Cerebellar cortex (tissue), 1 donor: Measurements from ENCODE around the gene PTPRG.

Experiments
- DNase-seq: peaks from one replicate; pipeline ENCODE4 v3.0.0-alpha.2; 2015; ENCODE audit warnings: low spot score

PTPRG gene

DNA sequence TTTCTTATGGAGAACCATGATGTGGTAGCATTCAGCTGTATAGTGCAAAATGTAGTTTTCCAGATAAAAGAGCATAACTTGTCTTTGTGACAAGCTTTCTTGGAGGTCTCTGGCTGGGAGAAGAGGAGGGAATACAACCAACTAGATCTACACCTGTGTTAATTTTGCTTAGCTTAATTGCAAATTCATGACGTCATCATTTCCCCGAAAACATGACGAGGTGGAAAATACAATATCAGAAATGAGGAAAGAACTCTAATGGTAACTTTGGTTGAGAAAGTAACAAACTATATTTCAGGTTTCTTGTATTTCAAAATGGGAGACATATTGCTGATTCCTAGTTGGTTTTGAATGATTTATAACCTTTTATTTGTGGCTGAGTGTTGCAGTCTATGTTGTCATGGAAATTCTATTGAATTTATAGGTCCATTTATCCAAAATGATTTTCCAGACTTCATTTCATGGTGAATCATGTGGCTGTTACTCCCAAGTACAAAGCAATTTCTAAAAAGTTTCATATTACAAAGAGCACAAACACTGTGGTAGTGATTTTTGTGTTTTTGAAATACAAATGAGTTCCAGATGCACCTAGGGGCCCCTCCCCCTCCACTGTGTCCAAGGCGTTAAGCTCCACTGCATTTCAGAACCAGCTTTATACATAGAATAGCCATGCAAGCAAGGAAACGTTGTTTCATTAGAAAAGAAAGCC lies 504.8 kb downstream of the PTPRG start:
- DNase-seq: no peak

DNA sequence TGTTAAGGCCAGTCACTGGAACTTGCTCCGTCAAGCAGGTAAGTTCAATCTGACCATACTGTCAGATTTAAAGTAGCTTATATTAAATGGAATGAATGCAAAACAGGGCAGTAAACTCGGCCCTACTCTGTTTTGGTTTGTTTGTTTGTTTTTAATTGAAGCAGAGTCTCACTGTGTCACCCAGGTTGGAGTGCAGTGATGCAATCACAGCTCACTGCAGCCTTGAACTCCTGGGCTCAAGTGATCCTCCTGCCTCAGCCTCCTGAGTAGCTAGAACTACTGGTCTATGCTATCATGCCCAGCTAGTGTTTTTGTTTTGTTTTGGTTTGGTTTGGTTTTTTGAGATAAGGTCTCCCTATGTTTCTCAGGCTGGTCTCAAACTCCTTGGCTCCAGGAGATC lies 507.0 kb downstream of the PTPRG start:
- no peak for DNase-seq

DNA sequence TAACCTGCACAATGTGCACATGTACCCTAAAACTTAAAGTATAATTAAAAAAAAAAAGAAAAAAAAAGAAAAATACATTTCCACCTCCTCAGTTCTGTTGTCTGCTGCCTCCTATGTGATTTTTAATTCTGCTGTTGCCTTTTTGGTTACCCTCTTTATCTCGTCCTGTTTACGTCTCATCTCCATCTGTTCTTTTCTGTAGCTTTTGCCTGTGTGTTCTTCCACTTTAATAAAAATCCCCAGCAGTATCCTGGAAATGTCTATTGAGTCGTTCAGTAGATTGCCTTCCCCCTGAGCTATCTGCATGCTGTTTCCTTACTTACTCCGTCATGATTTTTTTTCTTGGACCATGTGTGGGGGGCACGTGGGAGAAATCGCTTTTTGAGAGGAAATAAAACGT lies 509.5 kb downstream of the PTPRG start:
- peak; percentile 73 for DNase-seq

DNA sequence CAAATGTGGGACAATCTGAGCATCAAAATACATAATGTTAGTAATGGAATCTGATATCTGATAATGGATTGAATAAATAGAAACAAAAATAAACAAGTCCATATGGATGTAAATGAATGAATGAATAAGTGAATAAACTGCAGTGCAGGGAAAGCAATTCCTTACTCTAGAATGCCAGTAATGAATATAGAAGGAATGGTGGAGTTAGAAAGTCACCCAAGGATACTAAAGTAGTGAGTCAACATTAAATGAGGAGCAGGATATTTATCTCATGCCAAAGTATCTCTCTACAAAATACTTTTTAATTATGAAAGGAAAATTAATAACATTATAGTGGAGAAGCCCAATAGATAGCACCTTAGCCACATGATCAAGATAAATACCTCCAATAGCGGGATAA lies 511.7 kb downstream of the PTPRG start:
- DNase-seq: no peak

DNA sequence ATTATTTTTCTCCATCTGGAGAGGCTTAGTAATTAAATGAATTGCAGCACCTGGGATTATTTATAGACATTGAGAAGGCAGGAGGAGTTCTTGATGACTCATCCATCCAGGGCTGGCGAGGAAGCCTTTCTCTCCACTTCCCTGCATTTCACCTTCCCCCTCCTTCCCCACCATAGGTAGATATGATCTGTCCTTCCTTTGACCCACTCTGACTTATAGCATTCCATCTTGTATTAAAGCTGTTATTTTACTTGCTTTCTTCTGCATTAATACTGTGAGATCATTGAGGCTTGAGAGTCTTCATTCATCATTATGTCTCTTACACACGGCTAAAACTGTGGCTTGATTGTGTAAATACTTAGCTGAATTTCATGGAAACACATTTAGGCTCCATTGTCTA lies 523.2 kb downstream of the PTPRG start:
- no peak for DNase-seq

DNA sequence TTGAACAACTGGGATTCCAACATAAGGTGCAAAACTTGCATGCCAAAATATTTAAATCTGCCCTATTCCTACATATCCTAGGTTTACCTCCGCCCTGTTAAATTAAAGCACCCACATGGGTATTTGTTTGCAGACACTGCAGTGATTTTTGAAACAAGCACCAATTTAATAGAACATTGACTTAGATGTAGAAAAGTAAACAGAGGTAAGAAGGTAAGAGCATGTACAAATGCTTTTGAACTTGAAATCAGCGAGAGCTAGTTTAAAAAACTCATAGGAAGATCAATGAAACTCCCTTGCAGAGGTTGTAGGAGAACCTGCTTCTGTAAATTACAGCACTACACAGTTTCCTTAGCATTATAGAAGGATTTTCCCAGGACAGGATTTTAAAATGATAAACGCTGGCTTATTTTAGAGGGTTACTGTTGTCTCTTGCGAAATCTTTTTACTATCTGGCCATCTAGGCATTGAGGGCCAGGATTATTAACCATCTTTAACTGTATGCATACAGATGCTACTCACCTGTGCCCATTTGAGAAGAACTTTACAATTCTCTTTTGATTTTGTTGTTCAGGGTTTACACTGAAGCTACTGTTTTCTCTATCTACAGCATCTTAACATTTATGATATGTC lies 527.2 kb downstream of the PTPRG start:
- no peak for DNase-seq

DNA sequence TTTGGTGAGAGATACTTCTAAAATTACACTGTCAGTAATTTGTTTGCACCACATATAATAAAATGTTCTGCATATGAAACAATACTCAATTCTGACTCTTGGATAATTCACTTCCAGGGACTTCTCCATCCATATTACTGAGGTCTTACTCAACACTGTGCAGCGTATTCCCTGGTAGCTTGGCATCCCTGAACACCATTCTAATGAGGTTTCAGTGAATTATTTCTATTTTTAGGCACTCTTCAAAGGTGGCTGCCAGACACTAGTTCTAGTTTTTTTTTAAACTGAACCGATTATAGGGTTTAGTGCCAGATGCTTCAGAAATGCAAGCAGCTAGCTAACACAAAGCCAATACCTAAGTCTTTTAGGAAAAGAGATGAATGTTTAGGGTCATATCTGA lies 528.7 kb downstream of the PTPRG start:
- DNase-seq: no peak

DNA sequence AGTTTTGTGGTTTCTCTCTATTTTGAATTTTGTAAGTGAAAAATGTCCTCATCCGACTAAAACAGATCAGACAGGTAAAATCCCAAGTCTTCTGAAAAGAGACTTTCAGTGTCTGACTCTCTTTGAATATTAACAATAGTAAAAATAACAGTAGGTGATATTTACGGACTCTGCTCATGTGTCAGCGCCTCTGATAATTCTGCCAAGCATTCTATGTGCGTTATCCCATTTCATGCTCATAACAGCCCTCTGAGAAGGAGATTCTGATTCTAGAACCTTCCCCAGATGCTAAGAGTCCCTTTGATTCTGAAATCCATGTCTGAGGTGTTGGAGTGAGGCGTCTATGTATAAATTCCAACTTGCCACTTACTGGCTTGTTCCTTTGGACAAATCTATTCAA lies 529.1 kb downstream of the PTPRG start:
- no peak for DNase-seq

DNA sequence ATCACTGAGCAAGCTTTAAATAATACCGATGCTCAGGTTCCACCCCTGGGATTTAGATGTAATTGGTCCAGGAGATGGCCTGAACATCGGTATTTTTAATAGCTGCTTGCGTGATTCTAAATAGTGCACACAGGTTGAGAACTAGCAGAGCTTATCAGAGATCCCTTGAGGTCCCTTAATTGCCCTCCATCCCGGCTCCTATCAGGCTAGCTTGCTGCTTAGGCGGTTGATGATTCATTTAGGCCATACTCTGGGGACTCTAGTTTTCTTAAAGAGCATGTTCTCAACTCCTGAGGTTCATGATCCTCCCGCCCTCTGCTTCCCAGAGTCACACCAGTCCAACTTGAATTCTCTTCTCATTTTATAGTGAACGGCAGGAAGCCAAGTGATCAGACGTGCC lies 531.7 kb downstream of the PTPRG start:
- no peak for DNase-seq

DNA sequence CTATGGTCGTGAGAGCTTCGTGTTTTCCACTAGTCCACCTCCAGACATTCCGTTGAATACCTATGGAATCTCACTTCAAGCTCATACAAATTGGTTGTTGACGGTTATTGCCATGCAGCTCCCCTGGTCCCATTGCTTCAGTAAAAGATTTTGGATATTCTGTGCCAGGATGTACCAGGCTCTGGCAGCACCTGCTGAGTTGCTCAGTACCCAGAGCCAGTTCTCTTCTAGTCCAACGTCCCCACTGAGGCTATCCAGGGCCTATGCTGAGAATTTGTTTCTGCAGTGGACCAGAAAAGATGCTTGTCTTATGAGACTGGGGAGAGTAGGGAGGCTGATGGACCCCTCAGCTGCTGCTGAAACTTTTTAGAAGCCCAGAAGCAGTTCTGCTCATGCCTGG lies 533.1 kb downstream of the PTPRG start:
- peak; percentile 57 for DNase-seq

DNA sequence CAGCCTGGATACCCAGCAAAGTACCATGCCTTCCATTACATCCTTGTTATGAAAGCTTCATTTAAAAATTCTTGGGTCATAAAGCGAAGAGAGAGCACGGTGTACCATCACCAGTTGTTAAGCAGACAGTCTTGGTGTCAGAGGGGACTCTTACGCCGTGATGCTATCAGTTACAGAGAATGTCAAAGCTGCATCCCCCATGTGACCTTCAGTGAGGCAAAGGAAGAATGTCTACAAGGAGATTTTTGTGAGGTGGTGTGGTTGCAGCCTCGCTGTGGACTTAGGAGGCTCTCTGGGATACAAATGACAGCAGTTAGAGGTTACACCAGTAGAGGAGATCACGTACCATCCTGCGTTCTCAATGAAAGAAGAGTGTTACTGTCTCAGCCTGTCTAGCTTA lies 533.7 kb downstream of the PTPRG start:
- DNase-seq: no peak

DNA sequence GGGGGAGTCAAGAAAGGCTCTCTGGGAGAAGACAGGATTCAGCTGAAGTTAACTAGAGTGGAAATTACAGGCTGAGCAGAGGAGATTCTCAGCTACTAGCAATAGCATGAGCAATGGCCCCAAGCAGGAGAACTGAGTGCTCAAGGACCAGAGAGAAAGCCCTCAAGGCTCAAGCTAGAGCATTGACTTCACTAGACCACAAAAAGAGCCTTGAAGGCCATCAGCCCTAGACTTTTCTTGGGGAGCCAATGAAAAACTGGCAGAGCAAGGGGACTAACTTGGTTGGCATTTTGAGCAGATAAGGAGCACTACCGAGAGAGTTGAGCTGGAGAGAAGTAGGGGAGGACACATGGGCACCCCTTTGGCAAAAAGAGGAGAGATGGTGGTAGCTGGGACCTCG lies 534.4 kb downstream of the PTPRG start:
- no peak for DNase-seq

DNA sequence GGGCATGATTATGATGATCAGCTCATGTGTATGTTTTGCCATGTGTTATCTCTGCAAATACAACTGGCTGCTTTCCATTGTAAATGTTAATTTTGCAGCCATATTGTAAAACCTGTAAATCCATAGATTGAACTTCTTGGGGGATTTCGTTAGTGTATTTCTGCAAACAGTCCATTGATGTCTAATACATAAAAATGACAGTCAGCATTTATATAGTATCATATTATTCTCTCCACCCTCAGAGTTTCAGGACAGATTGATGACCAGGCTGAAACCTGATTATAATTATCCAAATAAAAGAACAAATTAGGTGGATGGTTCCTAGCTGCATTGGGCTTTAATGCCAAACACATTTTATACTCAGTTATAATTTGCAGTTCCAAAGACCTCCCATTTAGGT lies 535.1 kb downstream of the PTPRG start:
- DNase-seq: no peak

DNA sequence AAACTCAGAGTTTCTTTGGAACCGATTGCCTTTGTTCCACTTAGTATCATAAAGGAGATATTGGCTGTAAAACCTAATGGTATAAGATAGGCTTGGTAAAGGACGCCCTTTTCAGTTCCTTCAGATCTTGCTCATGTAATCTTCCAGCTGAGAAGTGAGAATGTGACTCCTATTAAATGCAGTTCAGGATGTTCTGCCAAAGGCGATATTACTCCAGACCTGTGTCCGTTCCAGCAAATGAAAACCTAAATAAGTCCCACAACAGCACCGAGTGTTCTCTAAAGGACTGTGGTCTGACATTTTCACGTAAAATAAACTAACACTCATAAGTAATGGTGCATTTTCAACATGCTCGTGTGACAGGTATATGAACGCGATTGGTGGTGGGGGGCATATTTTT lies 535.8 kb downstream of the PTPRG start:
- no peak for DNase-seq

DNA sequence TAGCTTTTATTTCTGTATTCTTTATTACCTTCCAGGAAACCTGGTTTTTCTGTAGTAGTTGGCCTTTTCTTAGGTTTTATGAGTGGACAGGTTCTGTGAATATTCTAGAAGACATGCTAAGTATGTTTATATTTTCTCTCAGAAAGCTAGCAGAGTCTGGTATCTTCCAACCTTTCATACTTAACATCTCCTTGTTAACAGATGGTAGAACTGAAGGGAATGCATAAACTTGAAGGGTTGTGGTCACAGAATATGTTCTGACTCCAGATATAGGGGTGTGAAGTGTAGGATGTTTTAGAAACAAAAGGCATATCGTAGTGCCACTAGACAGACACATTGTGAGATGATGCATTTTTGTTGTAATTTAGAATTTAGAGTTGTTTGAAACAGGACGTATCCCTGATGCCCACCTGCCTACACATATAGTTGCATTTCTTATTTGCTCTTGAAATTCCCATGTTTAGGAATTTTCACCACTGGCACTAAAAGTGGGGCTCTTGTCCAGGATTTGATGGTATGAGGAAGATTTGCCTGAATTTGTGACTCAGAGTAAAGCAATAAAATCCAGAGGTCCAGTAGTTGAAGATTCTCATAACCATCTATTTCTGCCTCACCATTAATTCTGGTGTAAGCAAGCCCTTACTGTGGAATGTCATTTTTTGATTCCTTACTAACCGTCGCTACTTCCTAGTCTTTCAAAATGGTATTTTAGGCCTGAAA lies 537.4 kb downstream of the PTPRG start:
- DNase-seq: no peak

DNA sequence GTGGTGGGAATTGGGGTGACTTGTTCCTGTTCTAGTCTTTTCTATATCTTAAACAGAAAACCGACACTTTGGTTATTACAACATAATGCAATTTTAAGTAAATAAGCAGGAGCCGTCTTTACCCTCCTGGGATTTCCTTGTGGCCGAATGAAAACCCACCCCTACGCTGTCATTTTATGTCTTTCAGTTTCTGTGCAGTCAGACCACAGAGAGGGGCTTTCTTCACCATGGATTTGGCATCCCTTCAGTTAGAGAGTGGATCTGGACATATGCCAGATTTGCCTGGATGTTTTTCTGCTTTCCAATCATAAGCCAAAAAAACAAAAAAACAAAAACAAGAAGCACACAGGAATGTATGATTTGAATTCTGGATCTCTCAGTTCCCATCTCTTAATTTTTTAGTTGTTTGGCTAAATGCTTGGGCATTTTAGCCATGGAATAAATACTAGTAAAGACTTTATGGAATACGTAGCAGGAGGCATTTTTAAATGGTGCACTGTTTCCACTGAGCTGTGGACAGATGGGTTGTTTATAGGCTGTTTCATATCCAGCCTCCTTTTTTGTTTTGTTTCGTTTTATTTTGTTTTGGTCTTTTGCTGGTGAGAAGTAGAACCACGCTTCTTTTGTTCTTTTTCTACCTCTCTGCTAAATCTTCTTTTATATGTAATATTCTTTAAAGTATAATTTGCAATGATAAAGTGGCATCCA lies 539.1 kb downstream of the PTPRG start:
- DNase-seq: peak; percentile 42

DNA sequence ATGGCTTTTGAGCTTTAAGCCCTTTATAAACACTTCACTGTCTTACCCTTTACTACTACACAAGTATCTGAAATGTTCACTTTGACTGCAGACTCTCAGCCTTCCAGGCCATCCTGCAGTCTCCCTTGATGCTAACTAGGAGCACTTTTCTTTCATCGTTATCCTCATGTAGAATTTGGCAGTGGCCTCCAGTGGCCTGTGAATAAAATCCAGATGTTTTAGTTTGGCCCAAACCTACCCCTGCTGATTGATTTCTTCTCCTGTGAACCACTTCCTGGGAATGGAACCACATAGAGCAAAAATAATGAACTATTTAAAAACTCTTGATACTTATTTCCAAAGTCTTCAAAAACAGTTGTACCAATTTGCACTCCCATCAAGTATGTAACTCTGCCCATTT lies 540.1 kb downstream of the PTPRG start:
- no peak for DNase-seq

DNA sequence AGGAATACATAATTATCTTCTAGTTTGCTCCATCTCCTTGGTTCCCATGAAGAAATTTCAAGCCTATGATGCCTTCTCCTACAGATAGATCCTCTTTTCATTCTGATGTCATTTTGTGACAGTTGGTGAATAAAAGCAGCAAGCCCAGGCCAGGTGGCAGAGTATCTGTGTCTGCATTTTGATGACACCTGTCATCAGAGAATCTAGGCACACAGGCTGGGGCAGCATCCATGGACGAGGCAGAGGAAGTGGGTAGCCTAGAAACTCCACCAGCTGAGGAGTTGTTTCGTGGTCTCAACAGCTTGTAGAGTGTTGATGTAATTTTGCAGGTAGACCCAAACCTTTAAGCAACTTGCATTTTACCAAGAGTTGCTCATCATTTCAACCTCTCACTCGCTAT lies 542.2 kb downstream of the PTPRG start:
- peak; percentile 68 for DNase-seq

DNA sequence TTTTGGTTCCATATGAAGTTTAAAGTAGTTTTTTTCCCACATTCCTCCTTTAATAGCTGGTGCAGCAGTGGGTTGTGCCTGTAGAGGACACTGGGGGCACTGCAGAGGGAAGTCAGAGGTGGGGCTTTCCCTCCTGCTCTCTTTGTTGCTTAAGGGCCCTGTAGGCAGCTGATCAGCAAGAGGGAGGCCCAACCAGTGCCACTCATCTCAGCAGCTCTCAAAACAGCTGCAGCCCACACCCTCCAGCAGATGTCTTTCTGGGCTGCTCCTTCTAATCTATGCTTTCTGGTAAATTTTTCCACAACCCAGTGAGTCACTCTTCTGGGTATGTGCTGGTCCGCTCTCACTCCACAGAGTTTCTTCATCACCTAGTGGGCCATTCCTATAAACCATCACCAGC lies 548.2 kb downstream of the PTPRG start:
- no peak for DNase-seq

DNA sequence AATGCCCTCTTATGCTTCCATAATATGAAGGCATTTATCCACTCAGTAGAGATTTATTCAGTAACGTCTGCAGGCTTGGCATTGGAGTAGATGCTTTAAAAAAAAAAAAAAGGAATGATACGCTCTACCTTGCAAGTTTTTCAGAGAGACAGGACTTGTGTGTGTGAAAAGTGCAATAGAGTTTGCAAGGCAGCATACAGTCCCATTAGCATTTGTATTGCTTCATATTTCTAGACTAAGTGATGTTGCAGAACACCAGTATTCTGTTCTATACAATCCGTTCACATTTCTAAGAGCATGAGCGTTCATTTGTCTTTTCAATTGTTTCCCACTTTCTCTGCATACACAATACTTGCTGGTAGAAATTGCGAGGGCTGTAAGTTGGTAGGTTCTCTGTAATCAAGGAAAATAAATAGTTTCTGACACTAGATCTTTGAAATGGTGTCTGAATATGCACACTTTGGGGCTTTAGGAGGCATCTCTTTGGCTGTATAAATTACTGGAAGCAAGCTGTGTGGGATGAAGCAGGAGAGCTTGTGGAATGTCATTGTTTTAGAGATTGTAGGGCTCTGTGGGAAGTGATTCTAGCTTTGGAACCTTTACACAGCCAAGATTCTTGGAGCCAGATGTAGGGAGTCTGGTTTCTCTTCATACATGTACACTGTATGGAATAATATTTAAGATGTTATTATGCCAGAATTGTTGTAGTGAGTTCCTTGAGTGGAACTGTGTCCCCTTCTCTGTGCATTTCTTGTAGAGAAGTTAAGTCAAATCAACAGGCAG lies 549.3 kb downstream of the PTPRG start:
- no peak for DNase-seq

DNA sequence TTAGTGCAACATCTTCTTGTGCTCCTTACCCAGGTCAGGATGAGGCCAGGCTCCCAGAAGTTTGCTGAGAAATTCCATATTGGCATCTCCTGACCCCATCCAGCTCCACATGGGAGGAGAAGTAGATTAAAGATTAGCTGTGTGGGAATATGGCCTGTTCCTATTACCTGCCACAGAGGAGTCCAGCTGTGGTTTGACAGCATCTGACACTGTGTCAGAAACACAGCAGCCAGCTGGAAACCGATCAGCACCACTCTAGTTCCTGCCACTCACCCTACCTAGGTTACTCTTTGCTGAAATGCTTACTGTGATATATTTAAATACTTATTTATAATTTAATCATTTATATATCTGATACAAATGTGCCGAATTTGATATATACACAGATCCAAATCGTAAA lies 551.7 kb downstream of the PTPRG start:
- DNase-seq: no peak

DNA sequence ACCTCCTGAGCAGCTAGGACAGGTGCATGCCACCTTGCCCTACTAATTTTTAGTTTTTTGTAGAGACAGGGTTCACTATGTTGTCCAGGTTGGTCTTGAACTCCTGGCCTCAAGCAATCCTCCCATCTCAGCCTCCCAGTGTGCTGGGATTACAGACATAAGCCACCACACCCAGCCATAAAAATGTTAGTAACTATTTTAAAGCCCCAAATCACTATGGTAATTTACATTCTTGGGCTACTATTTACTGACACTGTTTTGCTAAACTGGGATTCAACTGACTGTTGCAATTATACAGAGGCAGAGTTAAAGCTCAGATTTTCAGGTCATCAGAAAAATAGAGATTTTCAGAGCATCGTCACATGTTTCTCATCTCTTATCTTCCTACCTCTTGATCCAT lies 553.4 kb downstream of the PTPRG start:
- DNase-seq: no peak
